ENCODE data around the gene ERH.

GRCh38 chr14:69360438-69361108 is 37.5 kb downstream of the ERH start:
- TF ChIP-seq, protein P1, sequence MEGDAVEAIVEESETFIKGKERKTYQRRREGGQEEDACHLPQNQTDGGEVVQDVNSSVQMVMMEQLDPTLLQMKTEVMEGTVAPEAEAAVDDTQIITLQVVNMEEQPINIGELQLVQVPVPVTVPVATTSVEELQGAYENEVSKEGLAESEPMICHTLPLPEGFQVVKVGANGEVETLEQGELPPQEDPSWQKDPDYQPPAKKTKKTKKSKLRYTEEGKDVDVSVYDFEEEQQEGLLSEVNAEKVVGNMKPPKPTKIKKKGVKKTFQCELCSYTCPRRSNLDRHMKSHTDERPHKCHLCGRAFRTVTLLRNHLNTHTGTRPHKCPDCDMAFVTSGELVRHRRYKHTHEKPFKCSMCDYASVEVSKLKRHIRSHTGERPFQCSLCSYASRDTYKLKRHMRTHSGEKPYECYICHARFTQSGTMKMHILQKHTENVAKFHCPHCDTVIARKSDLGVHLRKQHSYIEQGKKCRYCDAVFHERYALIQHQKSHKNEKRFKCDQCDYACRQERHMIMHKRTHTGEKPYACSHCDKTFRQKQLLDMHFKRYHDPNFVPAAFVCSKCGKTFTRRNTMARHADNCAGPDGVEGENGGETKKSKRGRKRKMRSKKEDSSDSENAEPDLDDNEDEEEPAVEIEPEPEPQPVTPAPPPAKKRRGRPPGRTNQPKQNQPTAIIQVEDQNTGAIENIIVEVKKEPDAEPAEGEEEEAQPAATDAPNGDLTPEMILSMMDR (IDR thresholded peaks at IDR 0.05) = no peak
- no peak for TF ChIP-seq EZH2 (IDR thresholded peaks at IDR 0.05; ENCODE audit: borderline replicate concordance, insufficient read depth, low read depth, low read length, poor library complexity, severe bottlenecking)
